HG02642 (cell line): ENCODE measurements around the gene TNFRSF14.

Source experiments
- ATAC-seq: cut with Tn5 transposase; IDR thresholded peaks from one replicate; pipeline ENCODE4 v1.9.1; 2021; ENCODE audit warnings: mild to moderate bottlenecking; ENCODE audit not compliant: unreplicated experiment, poor library complexity

The TNFRSF14 gene

DNA sequence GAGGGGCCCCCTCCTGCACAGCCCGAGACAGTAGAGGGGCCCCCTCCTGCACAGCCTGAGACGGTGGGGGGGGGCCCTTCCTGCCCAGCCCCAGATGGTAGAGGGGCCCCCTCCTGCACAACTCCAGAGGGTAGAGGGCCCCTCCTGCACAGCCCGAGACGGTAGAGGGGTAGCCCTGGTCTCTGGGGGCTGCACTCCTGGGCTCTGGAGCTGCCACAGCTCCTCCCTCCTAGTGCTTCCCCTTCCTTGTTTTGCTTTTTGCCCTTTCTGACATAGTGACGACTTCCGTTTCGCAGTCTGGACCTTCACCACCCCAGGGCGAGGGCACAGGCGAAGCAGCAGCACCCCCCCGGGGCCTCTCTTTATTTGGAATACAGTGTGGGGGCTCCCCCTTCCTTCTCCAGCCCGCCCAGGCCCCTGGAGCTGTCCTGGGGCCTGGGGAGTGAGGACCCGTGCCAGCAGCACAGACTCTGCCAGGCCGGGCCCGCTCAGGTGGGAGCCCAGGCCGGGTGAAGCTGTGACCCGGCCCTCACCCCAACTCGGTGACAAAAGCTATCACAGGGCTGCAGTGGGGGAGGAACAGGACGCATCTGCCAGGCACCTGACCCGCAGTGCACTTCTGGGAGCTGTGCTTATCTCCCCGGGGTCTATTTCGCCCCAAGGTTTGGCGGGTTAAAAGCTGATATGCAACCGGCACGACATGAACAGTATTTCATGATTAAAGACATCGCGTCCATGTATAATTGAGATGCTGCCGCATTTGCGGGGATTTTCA lies 29.3 kb downstream of the TNFRSF14 start:
- peak; percentile 34 for ATAC-seq

DNA sequence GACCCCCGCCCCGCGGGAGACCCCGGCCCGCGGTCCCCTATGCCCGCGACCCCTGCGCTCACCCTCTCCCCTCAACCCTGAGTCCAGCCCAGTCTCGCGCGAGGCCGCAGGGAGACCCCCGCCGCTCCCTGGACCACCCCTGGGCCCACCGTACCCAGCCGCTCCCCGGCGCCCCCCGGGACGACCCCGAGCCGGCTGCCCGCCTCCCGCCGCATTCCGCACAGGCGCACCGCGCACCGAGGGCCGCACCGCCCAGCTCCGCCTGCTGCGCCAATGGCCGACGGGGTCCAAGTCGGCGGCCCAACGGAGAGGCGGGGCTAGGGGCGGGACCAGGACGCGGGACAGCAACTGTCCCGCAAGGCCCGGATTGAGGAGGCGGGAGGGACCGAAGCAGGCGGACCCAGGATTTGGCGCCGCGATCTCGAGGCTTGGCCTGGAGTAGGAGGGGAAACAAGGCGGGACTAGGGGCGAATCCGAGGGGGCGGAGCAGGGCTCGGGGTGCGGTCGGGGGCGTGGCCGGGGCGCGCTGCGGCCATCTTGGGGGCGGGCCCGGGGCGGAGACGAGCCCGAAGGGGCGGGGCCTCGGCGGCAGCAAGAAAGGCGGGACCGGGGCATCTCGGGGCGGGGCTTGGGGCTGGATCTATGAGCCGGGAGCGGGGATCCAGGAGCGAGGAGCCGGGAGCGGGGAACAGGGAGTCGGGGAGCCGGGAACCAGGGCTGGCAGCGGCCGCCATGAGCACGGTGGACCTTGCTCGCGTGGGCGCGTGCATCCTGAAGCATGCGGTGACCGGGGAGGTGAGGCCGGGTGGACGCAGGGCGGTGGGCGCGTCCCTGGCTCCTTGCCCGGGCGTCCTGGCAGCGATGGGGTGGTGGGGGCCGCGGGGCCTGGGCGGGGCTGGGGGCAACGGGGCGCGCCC lies 30.2 kb downstream of the TNFRSF14 start, which contains the start of gene PRXL2B:
TSS of gene PRXL2B (plus strand) at position 624 of the 917 bp plus-strand sequence. CDS start at position 733, 109 bp downstream.
- peak; percentile 76 for ATAC-seq

DNA sequence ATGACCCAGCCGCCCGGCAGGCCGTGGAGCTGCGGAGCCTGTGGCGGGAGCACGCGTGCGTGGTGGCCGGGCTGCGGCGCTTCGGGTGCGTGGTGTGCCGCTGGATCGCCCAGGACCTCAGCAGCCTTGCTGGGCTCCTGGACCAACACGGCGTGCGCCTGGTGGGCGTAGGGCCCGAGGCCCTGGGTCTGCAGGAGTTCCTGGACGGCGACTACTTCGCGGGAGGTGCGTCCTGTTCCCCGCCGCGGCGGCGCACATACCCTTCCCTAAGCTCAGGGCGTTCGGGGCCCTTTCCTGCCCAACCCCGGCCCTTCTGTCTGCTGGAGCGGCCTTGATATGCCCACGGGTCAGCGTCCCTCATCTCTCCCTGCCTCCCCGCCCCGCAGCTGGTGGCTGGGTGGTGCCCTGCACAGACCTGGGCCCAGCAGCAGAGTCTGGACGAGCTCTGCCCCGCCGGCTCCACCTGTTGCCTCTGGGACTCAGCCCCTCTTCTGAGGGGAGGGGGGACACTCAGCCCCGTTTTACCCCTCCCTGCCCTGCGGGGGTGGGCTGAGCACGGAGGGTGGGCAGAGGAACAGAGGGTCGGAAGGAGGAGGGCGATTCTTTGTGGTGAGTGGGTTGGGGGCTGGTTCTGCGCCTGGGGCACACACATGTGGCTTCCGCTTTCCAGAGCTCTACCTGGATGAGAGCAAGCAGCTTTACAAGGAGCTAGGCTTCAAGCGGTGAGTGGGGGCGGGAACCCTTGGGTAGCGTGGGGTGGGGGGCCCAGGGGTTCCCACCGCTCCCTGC lies 31.1 kb downstream of the TNFRSF14 start:
- ATAC-seq = no peak

GRCh38 chr1:2587860-2588571 lies 31.8 kb downstream of the TNFRSF14 start:
- ATAC-seq = no peak

DNA sequence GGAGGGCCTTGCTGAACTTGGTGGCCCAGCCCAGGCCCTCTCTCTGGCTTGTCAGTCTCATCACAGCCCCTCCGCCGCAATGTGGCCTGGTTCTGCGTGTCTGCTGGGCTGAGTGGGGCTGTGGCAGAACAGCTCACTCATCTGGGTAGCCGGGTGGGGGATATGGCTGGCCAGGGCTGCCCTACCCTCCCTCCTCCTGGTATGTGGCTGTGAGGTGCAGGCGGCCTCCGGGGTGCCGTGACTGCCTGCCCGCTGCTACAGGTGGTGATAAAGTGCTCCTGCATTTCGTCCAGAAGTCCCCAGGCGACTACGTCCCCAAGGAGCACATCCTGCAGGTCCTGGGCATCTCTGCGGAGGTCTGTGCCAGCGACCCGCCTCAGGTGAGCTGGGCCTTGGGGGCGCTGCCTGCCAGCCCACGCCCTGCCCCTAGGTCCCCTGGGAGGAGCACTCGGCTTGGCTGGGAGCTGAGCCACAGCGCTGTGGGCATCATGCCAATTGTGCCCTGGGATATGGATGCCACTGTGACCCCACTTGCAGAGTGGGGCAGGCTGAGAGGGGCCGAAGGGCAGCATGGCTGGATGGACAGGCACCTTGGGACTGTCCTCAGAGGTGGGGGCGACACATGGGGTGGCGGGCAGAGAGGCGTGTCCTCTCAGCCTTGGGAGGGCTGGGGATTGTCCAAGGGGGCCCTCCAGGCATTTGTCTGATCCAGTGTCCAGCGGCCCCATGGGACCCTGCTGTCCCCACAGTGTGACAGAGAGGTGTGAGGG lies 32.7 kb downstream of the TNFRSF14 start:
- no peak for ATAC-seq

- no peak for ATAC-seq
These were observed 33.5 kb downstream of the TNFRSF14 start for GRCh38 chr1:2589431-2590232.

DNA sequence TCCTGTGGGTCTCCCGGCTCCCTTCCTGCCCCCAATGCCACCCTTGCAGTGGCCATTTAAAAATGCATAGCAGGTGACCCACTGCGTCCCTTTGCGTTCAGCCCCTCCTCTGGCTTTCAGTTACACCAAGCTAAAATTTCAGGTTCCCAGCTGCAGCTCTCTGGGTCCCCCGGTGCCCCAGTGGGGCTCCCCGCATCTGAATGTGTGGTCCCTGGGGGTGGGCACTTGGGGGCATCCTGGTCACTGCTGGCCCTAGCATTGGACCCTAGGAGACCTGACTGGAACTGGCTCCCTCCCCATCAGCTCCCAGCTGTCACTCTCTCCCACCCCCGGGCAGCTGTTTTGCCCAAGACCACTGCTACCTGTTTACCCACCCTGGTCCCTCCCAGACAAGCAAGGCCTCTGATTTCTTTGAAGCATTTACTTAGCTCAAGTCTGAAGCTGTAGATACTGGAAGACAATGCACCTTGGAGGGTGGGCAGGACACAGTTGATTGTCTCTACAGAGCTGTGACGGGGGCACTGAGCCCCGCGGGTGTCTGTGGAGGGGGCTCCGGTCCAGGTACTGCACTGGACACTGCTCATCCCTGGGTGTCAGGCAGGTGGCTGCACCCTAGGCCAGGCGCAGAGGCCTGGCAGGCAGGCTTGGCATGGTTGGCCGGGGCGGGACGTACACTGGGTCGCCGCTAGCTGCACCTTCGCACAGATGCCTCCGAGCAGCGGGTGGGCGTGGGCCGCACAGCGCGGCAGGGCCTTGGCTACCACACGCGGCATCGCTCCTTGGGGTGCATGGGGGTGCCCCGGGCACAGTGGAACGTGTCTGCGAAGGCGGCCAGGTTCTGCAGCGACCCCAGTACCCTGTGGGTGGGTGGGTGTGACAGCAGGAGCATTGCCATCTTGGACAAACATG lies 34.3 kb downstream of the TNFRSF14 start:
- ATAC-seq = no peak

DNA sequence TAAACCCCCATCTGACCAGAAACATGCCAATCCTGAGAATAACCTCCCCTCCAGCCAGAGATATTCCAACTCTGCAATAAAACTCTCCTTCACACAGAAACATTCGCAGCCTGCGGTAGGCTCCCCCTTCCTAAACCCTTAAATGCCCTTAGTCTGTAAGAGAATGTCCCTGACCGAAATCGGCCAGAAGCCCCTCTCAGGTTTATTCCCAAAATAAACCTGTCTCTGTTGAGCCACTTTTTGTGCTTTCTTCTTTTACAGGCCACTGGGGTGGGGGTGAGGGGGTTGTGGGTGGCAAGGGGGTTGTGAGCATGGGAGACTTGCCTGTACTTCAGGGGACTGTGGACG lies 35.0 kb downstream of the TNFRSF14 start:
- ATAC-seq = no peak

DNA sequence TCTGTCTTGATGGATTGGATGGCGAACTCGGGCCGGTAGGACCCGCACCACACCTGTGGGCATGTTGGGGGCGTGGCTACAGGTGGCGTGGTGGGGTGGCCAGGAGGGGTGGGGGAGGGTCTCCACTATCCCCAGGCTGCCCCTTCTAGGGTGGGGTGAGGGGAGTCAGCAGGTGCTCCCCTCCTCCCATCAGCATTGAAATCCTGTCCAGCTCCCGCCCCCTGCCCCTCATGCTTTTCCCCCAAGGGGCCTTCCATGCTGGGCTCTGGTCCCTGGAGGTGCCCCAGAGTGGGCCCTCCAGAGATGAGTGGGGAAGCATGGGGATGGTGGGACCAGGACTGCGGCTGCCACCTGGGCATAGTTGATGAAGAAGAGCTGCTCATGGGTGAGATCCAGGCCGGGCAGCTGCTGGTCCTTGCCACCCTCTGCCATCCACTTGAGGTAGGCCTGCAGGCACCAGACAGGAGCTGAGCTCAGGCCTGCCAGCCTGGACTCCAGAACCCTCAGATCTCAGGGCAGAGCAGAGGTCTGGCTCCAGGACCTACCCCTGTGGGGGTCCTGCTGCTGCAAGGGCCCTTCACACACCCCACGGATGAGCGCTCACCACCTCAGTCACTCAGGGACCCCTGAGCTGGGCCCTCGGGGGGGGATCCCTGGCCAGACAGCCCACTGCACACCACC lies 35.5 kb downstream of the TNFRSF14 start:
- ATAC-seq = no peak

- no peak for ATAC-seq
These were observed 36.5 kb downstream of the TNFRSF14 start for GRCh38 chr1:2592672-2593071.

DNA sequence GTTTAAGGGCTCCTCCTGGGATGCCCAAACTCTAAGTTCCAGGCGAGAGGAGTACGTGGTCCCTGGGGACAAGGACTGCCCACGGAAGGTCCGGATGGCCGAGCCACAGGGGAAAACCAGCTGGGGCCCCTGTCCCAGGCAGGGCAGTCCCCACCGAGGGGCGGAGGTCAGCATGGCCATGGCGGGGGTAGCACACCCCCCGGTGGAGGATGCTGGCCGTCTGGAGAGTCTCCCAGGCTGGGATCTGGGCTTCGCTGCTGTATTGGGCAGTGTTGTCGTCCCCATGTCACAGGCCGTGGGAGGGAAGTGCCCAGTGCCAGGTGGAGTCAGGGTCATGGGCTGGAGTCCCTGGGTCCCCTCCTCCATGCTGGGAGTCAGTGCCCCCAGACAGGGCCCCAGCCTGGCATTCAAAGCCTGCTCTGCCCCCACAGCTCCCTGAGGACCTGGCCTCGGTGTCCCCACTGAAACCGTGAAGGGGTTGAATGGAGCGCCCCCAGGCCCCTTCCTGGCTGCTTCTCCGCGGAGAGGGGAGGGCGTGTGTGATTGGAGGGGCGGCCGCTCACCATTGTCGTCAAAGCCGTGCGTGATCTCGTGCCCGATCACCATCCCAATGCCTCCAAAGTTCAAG lies 37.2 kb downstream of the TNFRSF14 start:
- no peak for ATAC-seq

- ATAC-seq = no peak
These were observed 38.0 kb downstream of the TNFRSF14 start for GRCh38 chr1:2594001-2594640.

DNA sequence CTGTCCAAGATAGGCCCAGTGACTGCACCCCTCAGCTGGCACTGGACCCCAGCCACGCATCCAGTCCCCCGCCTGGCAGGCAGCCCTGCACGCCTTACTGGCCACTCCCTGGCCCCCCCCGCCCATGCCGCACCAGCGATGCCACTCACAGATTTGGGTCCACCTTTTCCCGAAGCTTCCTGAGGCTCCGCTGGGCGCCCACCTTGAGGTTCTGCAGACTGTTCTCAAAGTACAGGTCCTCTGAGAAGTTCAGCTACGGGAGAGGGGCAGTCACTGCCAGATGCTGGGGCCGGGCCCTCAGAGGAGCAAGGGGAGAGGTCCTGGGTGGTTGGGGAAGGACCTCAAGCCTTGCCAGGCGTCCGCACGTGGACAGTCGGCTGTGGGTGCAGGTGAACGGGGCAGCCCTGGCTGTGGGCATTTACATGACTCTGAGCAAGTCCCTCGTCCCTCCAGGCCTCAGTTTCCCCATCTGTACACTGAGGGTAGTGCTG lies 38.5 kb downstream of the TNFRSF14 start:
- ATAC-seq = no peak

DNA sequence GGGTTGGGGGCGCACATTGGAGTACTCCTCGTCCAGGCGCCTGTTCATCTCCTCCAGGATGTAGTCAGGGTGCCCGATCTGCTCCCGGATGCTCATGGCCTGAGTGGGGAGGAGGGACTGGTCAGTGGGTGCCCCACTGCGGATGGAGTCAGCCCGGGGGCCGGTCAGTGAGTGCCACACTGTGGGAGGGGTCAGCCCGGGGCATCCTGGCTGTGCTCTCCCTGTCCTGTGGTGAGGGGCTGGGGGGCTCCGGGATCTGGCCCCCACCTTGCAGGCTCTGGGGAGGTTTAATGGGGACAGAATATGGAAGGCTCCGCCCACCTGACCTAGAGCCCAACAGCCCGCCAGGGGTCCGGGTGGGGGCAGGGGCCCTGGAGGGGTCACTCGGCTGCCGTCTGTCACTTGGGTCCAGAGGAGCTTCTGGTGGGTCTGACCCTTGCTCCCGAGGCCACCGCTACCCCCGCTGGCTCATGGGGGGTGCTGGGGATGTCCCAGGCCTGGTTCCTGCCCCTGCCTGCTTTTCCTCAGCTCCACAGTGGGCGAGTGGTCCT lies 39.2 kb downstream of the TNFRSF14 start:
- ATAC-seq = no peak

DNA sequence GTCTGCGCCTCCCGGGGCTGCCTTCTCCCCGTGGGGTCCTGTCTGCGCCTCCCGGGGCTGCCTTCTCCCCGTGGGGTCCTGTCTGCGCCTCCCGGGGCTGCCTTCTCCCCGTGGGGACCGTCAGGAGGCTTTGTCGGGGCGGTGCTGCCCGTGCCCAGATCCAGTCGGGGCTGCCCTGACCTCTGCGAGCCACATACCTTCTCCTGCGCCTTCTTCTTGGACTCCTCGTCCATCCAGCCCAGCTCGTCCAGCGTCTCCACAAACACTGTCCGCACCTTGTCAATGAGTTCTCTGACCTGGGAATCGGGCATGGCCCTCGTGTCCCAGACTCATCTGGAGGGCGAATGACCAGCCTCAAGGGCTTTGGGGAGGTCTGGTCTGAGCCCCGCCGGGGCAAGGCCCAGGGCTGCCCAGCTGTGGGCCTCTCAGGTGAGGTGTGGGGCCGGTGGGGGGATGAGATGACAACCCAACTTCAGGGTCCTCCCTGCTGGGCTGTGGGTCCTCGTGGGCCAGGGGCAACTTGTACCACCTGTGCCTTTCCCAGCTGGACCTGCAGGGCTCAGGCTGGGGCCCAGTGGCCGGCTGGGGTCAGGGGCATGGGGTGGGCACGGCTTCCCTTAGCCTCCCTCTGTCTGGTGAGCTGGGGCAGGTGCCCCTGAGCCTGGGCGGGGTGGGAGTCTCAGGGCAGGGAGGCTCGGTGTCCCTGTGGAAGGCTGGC lies 39.8 kb downstream of the TNFRSF14 start:
- ATAC-seq = no peak
